Uterus (tissue), 4 donors: ENCODE data around the gene TLE5. TPM values are rescaled to one million over a fixed set of nuclear protein-coding genes. Genes with fewer than 3 reads are reported as not detected.

Experiments used
- DNase-seq, 2 donors: peaks; one replicate each; pipeline ENCODE4 v3.0.0-alpha.2; 2019 to 2020
- H3K27ac ChIP-seq, 2 donors: fragments of 200-600 bp; sonication (generic); 1 replicate in 1 of 2; 2 replicates in 1 of 2; pipeline ENCODE4 v1.5.1; 2016 to 2018
- H3K27me3 ChIP-seq, 2 donors: fragments of 200-600 bp; sonication (generic); one replicate each; pipeline ENCODE4 v1.5.1; 2018 to 2019; ENCODE audit warnings: control low read depth in 1 of 2
- H3K36me3 ChIP-seq, 2 donors: fragments of 200-600 bp; sonication (generic); one replicate each; pipeline ENCODE4 v1.5.1; 2019; ENCODE audit warnings: control low read depth in 1 of 2
- H3K4me1 ChIP-seq, 2 donors: fragments of 200-600 bp; sonication (generic); one replicate each; pipeline ENCODE4 v1.5.1; 2018 to 2019; ENCODE audit warnings: control low read depth in 1 of 2
- H3K4me3 ChIP-seq, 2 donors: fragments of 200-600 bp; sonication (generic); 1 replicate in 1 of 2; 2 replicates in 1 of 2; pipeline ENCODE4 v1.5.1; 2018 to 2019; ENCODE audit warnings: mild to moderate bottlenecking in 1 of 2
- H3K9me3 ChIP-seq, 2 donors: fragments of 200-600 bp; sonication (generic); one replicate each; pipeline ENCODE4 v1.5.1; 2019; ENCODE audit warnings: control low read depth in 1 of 2
- CTCF ChIP-seq, 4 experiments: fragments of 200-600 bp in 2 of 4; fragments of 450-650 bp in 2 of 4; sonication (generic) in 2 of 4; IDR thresholded peaks; one replicate each; pipeline ENCODE4 v1.5.1; 2016 to 2019; ENCODE audit warnings: antibody characterized with exemption in 4 of 4, mild to moderate bottlenecking in 2 of 4, moderate library complexity in 1 of 4
- POLR2A ChIP-seq, 2 donors: fragments of 450-650 bp; IDR thresholded peaks; one replicate each; pipeline ENCODE4 v1.6.1; 2016; ENCODE audit warnings: antibody characterized with exemption in 2 of 2, mild to moderate bottlenecking in 1 of 2, moderate library complexity in 1 of 2
- intact Hi-C: fragments of 100-400 bp; cut with DNase I; formaldehyde crosslinking; loops from one replicate; pipeline ENCODE4 v1.15.1; 2023; ENCODE audit warnings: low total_unique reads
- total RNA-seq, 4 donors: library from RNA; depleted of rRNA in 3 of 4; stranded (reverse); fragments of >200 nt in 3 of 4; gene quantifications; one replicate each; pipeline versions ENCODE4 v1.1.0 to v1.2.4, GENCODE V29; 2014 to 2023
- donor health status: DM: yes; HTN: yes; CAD: no.

The TLE5 gene
- total RNA-seq, 4 donors from 2014 or later: 86.1 to 644 (median 429) TPM

GRCh38 chr19:3024870-3025548 lies 37.3 kb downstream of the TLE5 start:
- Histone ChIP-seq H3K36me3 (no peaks in the 10 kb centered on the region), H3K27ac (no peak overlapping the region), H3K4me1 (peaks cover 0 to 7% of the 10 kb centered on the region in 2 donors), H3K27me3 (no peaks in the 10 kb centered on the region), H3K4me3 (no peak overlapping the region), H3K9me3 (no peaks in the 10 kb centered on the region)
- intact Hi-C loops: no loop called here
- TF ChIP-seq POLR2A (IDR thresholded peaks at IDR 0.05) (no peak), CTCF (IDR thresholded peaks at IDR 0.05) (no peak)
- DNase-seq: no peak

- Histone ChIP-seq H3K27ac (no peak overlapping the region), H3K4me1 (peaks cover 0 to 7% of the 10 kb centered on the region in 2 donors), H3K36me3 (no peaks in the 10 kb centered on the region), H3K4me3 (no peak overlapping the region), H3K27me3 (no peaks in the 10 kb centered on the region), H3K9me3 (no peaks in the 10 kb centered on the region)
- TF ChIP-seq CTCF (IDR thresholded peaks at IDR 0.05) (no peak), POLR2A (IDR thresholded peaks at IDR 0.05) (no peak)
- intact Hi-C loops: no loop called here
- no peak for DNase-seq
Measured at GRCh38 chr19:3024509-3024869, 37.8 kb downstream of the TLE5 start.

- intact Hi-C loops: no loop called here
- Histone ChIP-seq H3K27me3 (no peaks in the 10 kb centered on the region), H3K9me3 (no peaks in the 10 kb centered on the region), H3K27ac (no peak overlapping the region), H3K4me3 (no peak overlapping the region), H3K36me3 (no peaks in the 10 kb centered on the region), H3K4me1 (no peaks in the 10 kb centered on the region)
- TF ChIP-seq POLR2A (IDR thresholded peaks at IDR 0.05): no peak
- no peak for TF ChIP-seq CTCF (IDR thresholded peaks at IDR 0.05)
- no peak for DNase-seq
Measured at GRCh38 chr19:3020321-3020960, 41.9 kb downstream of the TLE5 start.

GRCh38 chr19:3019211-3019854 lies 43.0 kb downstream of the TLE5 start:
- H3K27ac ChIP-seq: no peak overlapping the region
- H3K4me3 ChIP-seq: no peak overlapping the region
- intact Hi-C loops: no loop called here
- H3K36me3 ChIP-seq: no peaks in the 10 kb centered on the region
- TF ChIP-seq POLR2A (IDR thresholded peaks at IDR 0.05) (no peak), CTCF (IDR thresholded peaks at IDR 0.05) (no peak)
- no peaks in the 10 kb centered on the region for H3K4me1 ChIP-seq
- DNase-seq: no peak
- H3K9me3 ChIP-seq: no peaks in the 10 kb centered on the region
- H3K27me3 ChIP-seq: no peaks in the 10 kb centered on the region

DNA sequence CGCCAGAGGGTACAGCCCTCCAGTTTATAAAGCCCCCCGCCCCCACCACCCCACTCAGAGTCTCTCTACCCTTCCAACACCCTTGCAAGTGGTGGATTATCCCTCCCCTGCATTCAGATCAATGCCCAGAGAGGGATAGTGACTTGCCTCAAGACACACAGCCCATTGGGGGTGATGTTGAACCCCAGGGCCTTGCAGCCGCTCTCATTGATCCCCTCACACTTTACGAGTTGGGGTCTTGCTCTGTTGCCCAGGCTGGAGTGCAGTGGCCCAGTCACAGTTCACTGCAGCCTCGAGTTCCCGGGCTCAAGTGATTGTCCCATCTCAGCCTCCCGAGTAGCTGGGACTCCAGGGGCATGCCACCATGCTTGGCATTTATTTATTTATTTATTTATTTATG lies 44.4 kb downstream of the TLE5 start:
- Histone ChIP-seq H3K27ac (no peak overlapping the region), H3K4me3 (no peak overlapping the region), H3K4me1 (no peaks in the 10 kb centered on the region), H3K36me3 (no peaks in the 10 kb centered on the region), H3K27me3 (no peaks in the 10 kb centered on the region), H3K9me3 (no peaks in the 10 kb centered on the region)
- intact Hi-C loops: no loop called here
- DNase-seq: no peak
- no peak for TF ChIP-seq POLR2A (IDR thresholded peaks at IDR 0.05)
- no peak for TF ChIP-seq CTCF (IDR thresholded peaks at IDR 0.05)
